SK-N-SH (cell line): Measurements from ENCODE around the gene NT5DC3. TPM values are rescaled to one million over a fixed set of nuclear protein-coding genes. Genes with fewer than 3 reads are reported as not detected.

ENCODE experiments used
- CTCF ChIA-PET: fragments of 300-600, 350-600 bp; formaldehyde crosslinking; extraction: SDS; loops from one replicate; lab custom pipeline; 2021; lab: Yijun Ruan, JAX
- POLR2A ChIA-PET: fragments of 350-600 bp; sonication (Branson Sonifier 250); formaldehyde crosslinking; extraction: SDS; loops from one replicate; lab custom pipeline; 2020; ENCODE audit warnings: antibody characterized with exemption, inconsistent platforms; lab: Yijun Ruan, JAX
- DNase-seq: peaks from one replicate; pipeline ENCODE4 v3.0.0; 2012
- H2AFZ ChIP-seq: fragments of 200-600 bp; sonication (generic); 2 replicates; pipeline ENCODE4 v1.8.1; 2016; ENCODE audit warnings: antibody characterized with exemption, mild to moderate bottlenecking, low read depth
- H3F3A ChIP-seq: fragments of 200-600 bp; sonication (generic); replicated peaks from 2 replicates; pipeline ENCODE3; 2016; ENCODE audit warnings: antibody characterized with exemption, mild to moderate bottlenecking; ENCODE audit not compliant: insufficient read depth
- H3K27ac ChIP-seq, 2 experiments: fragments of 200-500 bp in 1 of 2; fragments of 200-600 bp in 1 of 2; sonication (Bioruptor generic) in 1 of 2; sonication (generic), shearing (Covaris generic) in 1 of 2; 2 replicates each; pipeline versions ENCODE4 v1.5.1 to v1.6.1; 2014 to 2016; ENCODE audit warnings: low read depth in 2 of 2, inconsistent platforms in 1 of 2, low read length in 1 of 2, mild to moderate bottlenecking in 1 of 2, mixed read lengths in 1 of 2
- H3K27me3 ChIP-seq: fragments of 200-600 bp; sonication (generic), shearing (Covaris generic); 2 replicates; pipeline ENCODE4 v1.6.1; 2016; ENCODE audit warnings: mixed run types; ENCODE audit not compliant: insufficient read depth
- H3K36me3 ChIP-seq, 2 experiments: fragments of 200-500 bp in 1 of 2; fragments of 200-600 bp in 1 of 2; sonication (Bioruptor generic) in 1 of 2; sonication (generic) in 1 of 2; replicated peaks in 1 of 2; 2 replicates each; pipeline versions ENCODE3 to v1.5.1; 2014 to 2016; ENCODE audit warnings: low read length in 1 of 2, mild to moderate bottlenecking in 1 of 2; ENCODE audit not compliant: insufficient read depth in 2 of 2, control insufficient read depth in 1 of 2
- H3K4me1 ChIP-seq, 2 experiments: fragments of 200-500 bp in 1 of 2; fragments of 200-600 bp in 1 of 2; sonication (Bioruptor generic) in 1 of 2; sonication (generic), shearing (Covaris generic) in 1 of 2; 2 replicates each; pipeline versions ENCODE4 v1.5.1 to v1.6.1; 2014 to 2016; ENCODE audit warnings: low read depth in 1 of 2, low read length in 1 of 2, mixed run types in 1 of 2; ENCODE audit not compliant: insufficient read depth in 2 of 2, control insufficient read depth in 1 of 2
- H3K4me2 ChIP-seq: fragments of 200-600 bp; sonication (generic), shearing (Covaris generic); 2 replicates; pipeline ENCODE4 v1.6.1; 2017; ENCODE audit warnings: mixed run types
- H3K4me3 ChIP-seq, 2 experiments: fragments of 200-500 bp in 1 of 2; fragments of 200-600 bp in 1 of 2; sonication (Bioruptor generic) in 1 of 2; sonication (generic), shearing (Covaris generic) in 1 of 2; 2 replicates each; pipeline versions ENCODE4 v1.5.1 to v1.8.1; 2014 to 2016; ENCODE audit warnings: low read depth in 2 of 2, inconsistent platforms in 1 of 2, low read length in 1 of 2, mild to moderate bottlenecking in 1 of 2, mixed read lengths in 1 of 2, moderate library complexity in 1 of 2
- H3K79me2 ChIP-seq: fragments of 200-600 bp; sonication (generic); 2 replicates; pipeline ENCODE4 v1.8.1; 2017; ENCODE audit warnings: mild to moderate bottlenecking; ENCODE audit not compliant: insufficient read depth
- H3K9ac ChIP-seq: fragments of 200-600 bp; sonication (generic); 2 replicates; pipeline ENCODE4 v1.6.1; 2017; ENCODE audit warnings: mixed run types
- H3K9me2 ChIP-seq: fragments of 200-600 bp; sonication (generic); 2 replicates; pipeline ENCODE4 v1.6.1; 2017; ENCODE audit warnings: mixed run types
- H3K9me3 ChIP-seq: fragments of 200-600 bp; sonication (generic); 2 replicates; pipeline ENCODE4 v1.6.1; 2017; ENCODE audit warnings: mixed run types, mild to moderate bottlenecking, moderate library complexity
- H4K20me1 ChIP-seq: fragments of 200-600 bp; sonication (generic); 2 replicates; pipeline ENCODE4 v1.6.1; 2017; ENCODE audit warnings: mild to moderate bottlenecking, mixed run types; ENCODE audit not compliant: insufficient read depth
- FOSL2 ChIP-seq: IDR thresholded peaks from 2 replicates; pipeline ENCODE4 v1.4.0; 2012; ENCODE audit warnings: low read depth, mild to moderate bottlenecking, moderate library complexity, borderline replicate concordance
- MEF2A ChIP-seq: IDR thresholded peaks from 2 replicates; pipeline ENCODE4 v1.4.0; 2012; ENCODE audit warnings: low read depth, borderline replicate concordance
- MXI1 ChIP-seq: IDR thresholded peaks from 2 replicates; pipeline ENCODE4 v1.6.1; 2012; ENCODE audit warnings: mild to moderate bottlenecking, low read depth, low read length, improper control_type of control experiment
- RFX5 ChIP-seq: IDR thresholded peaks from 2 replicates; pipeline ENCODE4 v1.6.1; 2012; ENCODE audit warnings: mild to moderate bottlenecking, improper control_type of control experiment, low read length
- TEAD4 ChIP-seq: IDR thresholded peaks from 2 replicates; pipeline ENCODE4 v1.4.0; 2012; ENCODE audit warnings: mild to moderate bottlenecking, borderline replicate concordance; ENCODE audit not compliant: insufficient read depth
- WGBS: methylation state at CpG from one replicate; pipeline ENCODE4 v1.1.6; 2017; ENCODE audit warnings: low lambda C conversion rate; 5-methylcytosine and 5-hydroxymethylcytosine counted together
- polyA plus RNA-seq, 3 experiments: library from polyadenylated mRNA; depleted of rRNA; stranded (reverse); fragments of >200 nt; gene quantifications; 2 replicates each; pipeline ENCODE4 v1.2.3, GENCODE V29; 2012
- TF ChIP-seq, protein P1 (sequence below): IDR thresholded peaks from 2 replicates; pipeline ENCODE4 v1.6.1; 2012; ENCODE audit warnings: mild to moderate bottlenecking, low read depth, low read length, moderate library complexity
- TF ChIP-seq, protein P2 (sequence below): IDR thresholded peaks from 2 replicates; pipeline ENCODE4; 2012
- TF ChIP-seq, protein P3 (sequence below): IDR thresholded peaks from 2 replicates; pipeline ENCODE4 v1.4.0; 2012; ENCODE audit warnings: low read depth

The NT5DC3 gene
- polyA plus RNA-seq, 1 of the 3 experiments (the other 2 are of a cell fraction), result 11.0 TPM

DNA sequence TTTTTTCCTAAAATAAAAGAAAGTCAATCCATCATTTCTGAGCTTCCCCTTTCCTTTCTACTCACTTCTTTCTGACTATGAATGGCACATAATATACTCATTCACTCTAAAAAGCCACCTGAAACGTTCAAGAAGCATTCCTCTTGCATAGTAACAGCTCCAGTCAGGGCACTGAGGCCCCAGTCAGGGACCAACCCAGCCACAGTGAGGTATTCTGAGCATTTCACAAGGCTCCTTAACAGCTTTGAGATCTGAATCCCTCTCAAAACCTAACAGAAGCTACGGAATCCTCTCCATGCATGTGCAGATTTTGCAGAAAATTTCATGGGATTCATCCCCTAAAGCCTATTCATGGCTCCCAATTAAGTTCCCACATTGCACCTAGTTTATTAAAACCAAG lies 23.2 kb downstream of the NT5DC3 start:
- H3K4me3 ChIP-seq, result no peak overlapping the region

DNA sequence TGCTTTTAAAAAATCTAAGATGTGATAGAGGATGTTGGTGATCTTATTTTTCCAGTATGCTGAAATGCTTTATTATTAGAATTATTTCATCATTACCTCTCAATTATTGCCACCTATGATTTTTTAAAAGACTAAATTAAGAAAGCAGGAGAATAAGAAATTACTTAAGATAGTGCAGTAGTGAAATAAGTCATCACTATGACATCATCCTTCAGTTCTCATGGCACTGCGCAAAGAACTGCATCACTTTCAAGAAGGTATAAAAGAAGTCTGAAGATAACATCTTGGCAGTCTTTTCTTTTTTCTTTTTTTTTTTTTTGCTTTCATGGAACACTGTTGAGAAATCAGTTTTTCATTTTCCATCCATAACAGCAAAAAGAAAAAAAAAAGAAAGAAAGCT lies 24.4 kb downstream of the NT5DC3 start:
- POLR2A ChIA-PET, result no interaction called here
- WGBS, result 91% methylated on average over 1 of the region's 1 CpG

More for the DNA sequence above, 23.2 kb downstream of the NT5DC3 start:
- Histone ChIP-seq H3K4me1 (peaks cover 0 to 35% of the 10 kb centered on the region in 2 experiments), H2AFZ (no peak overlapping the region), H3K36me3 (peaks cover 0 to 20% of the 10 kb centered on the region in 2 experiments), H3K9me3 (no peaks in the 10 kb centered on the region), H3K9me2 (no peaks in the 10 kb centered on the region)
- ChIA-PET POLR2A (no interaction called here), CTCF (interaction anchor here (1.8 kb wide), 1 partner anchor 16 kb away, joined by 4 read pairs; no protein-coding TSS in a partner anchor)
- no peak for TF ChIP-seq FOSL2
- TF ChIP-seq, protein P1, sequence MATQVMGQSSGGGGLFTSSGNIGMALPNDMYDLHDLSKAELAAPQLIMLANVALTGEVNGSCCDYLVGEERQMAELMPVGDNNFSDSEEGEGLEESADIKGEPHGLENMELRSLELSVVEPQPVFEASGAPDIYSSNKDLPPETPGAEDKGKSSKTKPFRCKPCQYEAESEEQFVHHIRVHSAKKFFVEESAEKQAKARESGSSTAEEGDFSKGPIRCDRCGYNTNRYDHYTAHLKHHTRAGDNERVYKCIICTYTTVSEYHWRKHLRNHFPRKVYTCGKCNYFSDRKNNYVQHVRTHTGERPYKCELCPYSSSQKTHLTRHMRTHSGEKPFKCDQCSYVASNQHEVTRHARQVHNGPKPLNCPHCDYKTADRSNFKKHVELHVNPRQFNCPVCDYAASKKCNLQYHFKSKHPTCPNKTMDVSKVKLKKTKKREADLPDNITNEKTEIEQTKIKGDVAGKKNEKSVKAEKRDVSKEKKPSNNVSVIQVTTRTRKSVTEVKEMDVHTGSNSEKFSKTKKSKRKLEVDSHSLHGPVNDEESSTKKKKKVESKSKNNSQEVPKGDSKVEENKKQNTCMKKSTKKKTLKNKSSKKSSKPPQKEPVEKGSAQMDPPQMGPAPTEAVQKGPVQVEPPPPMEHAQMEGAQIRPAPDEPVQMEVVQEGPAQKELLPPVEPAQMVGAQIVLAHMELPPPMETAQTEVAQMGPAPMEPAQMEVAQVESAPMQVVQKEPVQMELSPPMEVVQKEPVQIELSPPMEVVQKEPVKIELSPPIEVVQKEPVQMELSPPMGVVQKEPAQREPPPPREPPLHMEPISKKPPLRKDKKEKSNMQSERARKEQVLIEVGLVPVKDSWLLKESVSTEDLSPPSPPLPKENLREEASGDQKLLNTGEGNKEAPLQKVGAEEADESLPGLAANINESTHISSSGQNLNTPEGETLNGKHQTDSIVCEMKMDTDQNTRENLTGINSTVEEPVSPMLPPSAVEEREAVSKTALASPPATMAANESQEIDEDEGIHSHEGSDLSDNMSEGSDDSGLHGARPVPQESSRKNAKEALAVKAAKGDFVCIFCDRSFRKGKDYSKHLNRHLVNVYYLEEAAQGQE, result no peak
- TF ChIP-seq, all 33 proteins: peak for 0
- H4K20me1 ChIP-seq, result no peaks in the 10 kb centered on the region
- 85% methylated on average over 2 of the region's 2 CpGs for WGBS
- no peak overlapping the region for H3K9ac ChIP-seq
- peaks cover 67% of the 10 kb centered on the region for H3K79me2 ChIP-seq
- H3K27ac ChIP-seq, result no peak overlapping the region
- H3K27me3 ChIP-seq, result no peaks in the 10 kb centered on the region
- no peak overlapping the region for H3K4me2 ChIP-seq
- DNase-seq, result no peak
- peaks cover 29% of the 10 kb centered on the region for H3F3A ChIP-seq

More for the DNA sequence above, 24.4 kb downstream of the NT5DC3 start:
- H3K36me3 ChIP-seq, result peaks cover under 1 to 31% of the 10 kb centered on the region in 2 experiments
- H3F3A ChIP-seq, result peaks cover 23% of the 10 kb centered on the region
- H3K79me2 ChIP-seq, result peaks cover 56% of the 10 kb centered on the region
- no peaks in the 10 kb centered on the region for H3K9me2 ChIP-seq
- TF ChIP-seq RFX5, result no peak
- TF ChIP-seq, protein P2, sequence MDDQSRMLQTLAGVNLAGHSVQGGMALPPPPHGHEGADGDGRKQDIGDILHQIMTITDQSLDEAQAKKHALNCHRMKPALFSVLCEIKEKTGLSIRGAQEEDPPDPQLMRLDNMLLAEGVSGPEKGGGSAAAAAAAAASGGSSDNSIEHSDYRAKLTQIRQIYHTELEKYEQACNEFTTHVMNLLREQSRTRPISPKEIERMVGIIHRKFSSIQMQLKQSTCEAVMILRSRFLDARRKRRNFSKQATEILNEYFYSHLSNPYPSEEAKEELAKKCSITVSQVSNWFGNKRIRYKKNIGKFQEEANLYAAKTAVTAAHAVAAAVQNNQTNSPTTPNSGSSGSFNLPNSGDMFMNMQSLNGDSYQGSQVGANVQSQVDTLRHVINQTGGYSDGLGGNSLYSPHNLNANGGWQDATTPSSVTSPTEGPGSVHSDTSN, result no peak
- TF ChIP-seq MEF2A, result no peak
- no peak for TF ChIP-seq TEAD4
- no peak for TF ChIP-seq MXI1
- TF ChIP-seq, protein P3, sequence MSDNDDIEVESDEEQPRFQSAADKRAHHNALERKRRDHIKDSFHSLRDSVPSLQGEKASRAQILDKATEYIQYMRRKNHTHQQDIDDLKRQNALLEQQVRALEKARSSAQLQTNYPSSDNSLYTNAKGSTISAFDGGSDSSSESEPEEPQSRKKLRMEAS, result no peak
- TF ChIP-seq, all 33 proteins: peak for 0
- no peak for DNase-seq
- no peak overlapping the region for H2AFZ ChIP-seq
- H3K9ac ChIP-seq, result no peak overlapping the region
- no peaks in the 10 kb centered on the region for H3K9me3 ChIP-seq
- CTCF ChIA-PET, result no interaction called here
- H3K27me3 ChIP-seq, result no peaks in the 10 kb centered on the region
- no peak overlapping the region for H3K4me2 ChIP-seq
- no peak overlapping the region for H3K27ac ChIP-seq
- peaks cover 0 to 29% of the 10 kb centered on the region in 2 experiments for H3K4me1 ChIP-seq
- no peak overlapping the region for H3K4me3 ChIP-seq
- H4K20me1 ChIP-seq, result no peaks in the 10 kb centered on the region
